Choroid plexus epithelial cell (primary cell): ENCODE measurements around the gene NPTX1.

Source experiments
- DNase-seq: peaks from one replicate; pipeline ENCODE4 v3.0.0-alpha.2; 2010; ENCODE audit warnings: low read depth
- H3K4me3 ChIP-seq: 2 replicates; pipeline ENCODE4 v1.5.1; 2011; ENCODE audit warnings: low read depth, mild to moderate bottlenecking, control low read depth, low read length, moderate library complexity
- TF ChIP-seq, protein P1 (sequence below): conservative IDR thresholded peaks from 2 replicates; pipeline ENCODE4 v1.5.1; 2011; ENCODE audit warnings: low read depth, mild to moderate bottlenecking, control low read depth, inconsistent platforms, low read length, moderate library complexity

The NPTX1 gene

DNA sequence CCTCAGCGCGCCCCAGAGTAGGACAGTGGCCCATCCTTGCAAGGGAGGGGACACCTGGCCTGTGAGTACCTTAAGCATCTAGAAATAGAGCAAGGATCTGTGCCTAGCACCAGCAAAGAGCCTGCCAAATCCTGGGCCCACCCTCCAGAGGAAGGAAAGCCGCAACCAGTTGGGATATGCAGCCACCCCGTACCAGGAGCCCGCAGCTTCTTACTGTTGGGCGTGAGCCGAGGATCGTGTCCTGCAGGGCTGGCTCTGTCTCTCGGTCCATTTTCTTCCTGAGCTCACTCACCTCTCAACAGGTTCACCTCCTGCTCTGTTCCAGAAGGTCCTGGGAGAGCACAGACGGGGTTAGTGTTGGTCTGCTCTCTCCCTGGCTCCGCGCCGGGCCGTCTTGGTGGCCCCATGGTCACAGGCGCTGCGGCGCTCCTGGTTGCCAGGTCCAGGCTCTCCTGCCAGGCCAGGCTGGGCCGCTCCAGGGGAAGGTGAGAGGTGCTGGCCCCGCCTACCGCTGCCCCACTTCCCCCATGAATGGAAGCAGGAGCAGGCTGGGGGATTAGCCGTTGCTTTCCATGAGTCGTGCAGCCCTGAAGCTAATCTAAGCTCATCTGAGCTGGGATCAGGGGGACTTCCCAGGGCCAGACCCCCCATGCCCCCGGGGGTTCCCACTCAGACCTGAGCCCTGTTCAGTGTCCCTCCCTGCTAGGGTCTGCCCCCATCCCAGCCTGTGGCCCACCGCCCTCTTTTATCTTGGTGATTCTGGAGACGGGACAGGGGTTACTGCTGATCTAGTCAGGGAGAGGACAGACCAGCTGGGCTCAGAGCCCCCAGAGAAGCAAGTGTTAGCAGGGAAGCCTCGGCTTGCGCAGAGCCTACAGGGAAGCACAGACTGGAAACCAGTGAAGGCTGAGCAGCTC lies 48.8 kb downstream of the NPTX1 start:
- no peak for DNase-seq
- TF ChIP-seq, protein P1, sequence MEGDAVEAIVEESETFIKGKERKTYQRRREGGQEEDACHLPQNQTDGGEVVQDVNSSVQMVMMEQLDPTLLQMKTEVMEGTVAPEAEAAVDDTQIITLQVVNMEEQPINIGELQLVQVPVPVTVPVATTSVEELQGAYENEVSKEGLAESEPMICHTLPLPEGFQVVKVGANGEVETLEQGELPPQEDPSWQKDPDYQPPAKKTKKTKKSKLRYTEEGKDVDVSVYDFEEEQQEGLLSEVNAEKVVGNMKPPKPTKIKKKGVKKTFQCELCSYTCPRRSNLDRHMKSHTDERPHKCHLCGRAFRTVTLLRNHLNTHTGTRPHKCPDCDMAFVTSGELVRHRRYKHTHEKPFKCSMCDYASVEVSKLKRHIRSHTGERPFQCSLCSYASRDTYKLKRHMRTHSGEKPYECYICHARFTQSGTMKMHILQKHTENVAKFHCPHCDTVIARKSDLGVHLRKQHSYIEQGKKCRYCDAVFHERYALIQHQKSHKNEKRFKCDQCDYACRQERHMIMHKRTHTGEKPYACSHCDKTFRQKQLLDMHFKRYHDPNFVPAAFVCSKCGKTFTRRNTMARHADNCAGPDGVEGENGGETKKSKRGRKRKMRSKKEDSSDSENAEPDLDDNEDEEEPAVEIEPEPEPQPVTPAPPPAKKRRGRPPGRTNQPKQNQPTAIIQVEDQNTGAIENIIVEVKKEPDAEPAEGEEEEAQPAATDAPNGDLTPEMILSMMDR, result no peak
- H3K4me3 ChIP-seq, result no peak overlapping the region

GRCh38 chr17:80426671-80427326 lies 49.6 kb downstream of the NPTX1 start:
- no peak overlapping the region for H3K4me3 ChIP-seq
- DNase-seq, result peak; percentile 70
- TF ChIP-seq, protein P1, result peak; percentile 90

DNA sequence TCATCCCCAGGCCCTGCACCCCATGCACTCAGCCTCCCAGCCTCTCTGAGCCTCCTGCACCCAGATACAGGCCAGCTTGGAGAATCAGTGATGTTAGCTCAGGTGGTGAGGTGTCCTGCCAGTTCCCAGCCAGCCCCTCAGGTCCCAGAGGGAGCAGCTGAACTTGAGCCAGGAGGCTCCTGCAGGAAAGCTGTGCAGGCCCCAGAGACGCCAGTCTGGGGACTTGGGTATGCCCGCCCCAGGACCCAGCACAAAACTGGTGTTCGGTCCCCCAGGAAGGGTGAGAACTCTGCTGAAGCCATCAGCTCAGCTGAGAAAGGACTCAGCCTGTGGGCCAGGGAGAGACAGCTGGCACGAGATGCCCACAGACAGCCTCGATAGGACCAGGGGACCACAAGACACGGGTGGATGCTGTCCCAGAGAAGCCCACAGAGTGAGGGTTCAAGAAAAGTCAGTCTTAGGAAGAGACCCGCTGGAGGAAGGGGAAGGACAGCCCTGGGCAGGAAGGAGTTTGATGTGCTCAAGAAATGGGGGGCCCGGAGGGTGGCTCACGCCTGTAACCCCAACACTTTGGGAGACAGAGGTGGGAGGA lies 50.5 kb downstream of the NPTX1 start:
- DNase-seq, result no peak
- TF ChIP-seq, protein P1, result no peak
- H3K4me3 ChIP-seq, result no peak overlapping the region

GRCh38 chr17:80424878-80425765 lies 51.3 kb downstream of the NPTX1 start:
- TF ChIP-seq, protein P1, result no peak
- no peak for DNase-seq
- no peak overlapping the region for H3K4me3 ChIP-seq

GRCh38 chr17:80424261-80424660 lies 52.1 kb downstream of the NPTX1 start:
- no peak for DNase-seq
- TF ChIP-seq, protein P1, result no peak
- H3K4me3 ChIP-seq, result no peak overlapping the region

GRCh38 chr17:80423536-80424225 lies 52.7 kb downstream of the NPTX1 start:
- TF ChIP-seq, protein P1, result no peak
- DNase-seq, result no peak
- no peak overlapping the region for H3K4me3 ChIP-seq
